Measurements from ENCODE around the gene TSEN2.

DNA sequence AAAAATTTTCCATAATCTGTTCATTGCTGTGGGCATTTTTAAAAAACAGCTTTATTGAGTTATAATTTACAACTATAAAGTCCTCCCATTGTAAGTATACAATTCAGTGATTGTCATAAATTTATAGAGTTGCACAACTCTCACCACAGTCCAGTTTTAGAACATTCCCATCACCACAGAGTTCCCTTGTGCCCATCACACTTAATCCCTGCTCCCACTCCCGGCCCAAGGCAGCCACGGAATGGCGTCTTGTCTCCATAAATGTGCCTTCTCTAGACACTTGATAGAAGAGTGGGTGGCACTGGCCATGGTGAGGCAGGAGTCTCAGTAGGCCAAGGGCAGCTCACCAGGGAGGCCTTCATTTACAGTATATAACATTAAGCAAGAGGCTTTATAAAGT lies 6.3 kb downstream of the TSEN2 start:
- TF ChIP-seq, protein P1, sequence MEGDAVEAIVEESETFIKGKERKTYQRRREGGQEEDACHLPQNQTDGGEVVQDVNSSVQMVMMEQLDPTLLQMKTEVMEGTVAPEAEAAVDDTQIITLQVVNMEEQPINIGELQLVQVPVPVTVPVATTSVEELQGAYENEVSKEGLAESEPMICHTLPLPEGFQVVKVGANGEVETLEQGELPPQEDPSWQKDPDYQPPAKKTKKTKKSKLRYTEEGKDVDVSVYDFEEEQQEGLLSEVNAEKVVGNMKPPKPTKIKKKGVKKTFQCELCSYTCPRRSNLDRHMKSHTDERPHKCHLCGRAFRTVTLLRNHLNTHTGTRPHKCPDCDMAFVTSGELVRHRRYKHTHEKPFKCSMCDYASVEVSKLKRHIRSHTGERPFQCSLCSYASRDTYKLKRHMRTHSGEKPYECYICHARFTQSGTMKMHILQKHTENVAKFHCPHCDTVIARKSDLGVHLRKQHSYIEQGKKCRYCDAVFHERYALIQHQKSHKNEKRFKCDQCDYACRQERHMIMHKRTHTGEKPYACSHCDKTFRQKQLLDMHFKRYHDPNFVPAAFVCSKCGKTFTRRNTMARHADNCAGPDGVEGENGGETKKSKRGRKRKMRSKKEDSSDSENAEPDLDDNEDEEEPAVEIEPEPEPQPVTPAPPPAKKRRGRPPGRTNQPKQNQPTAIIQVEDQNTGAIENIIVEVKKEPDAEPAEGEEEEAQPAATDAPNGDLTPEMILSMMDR (IDR thresholded peaks at IDR 0.05), result no peak
- TF ChIP-seq POLR2A (IDR thresholded peaks at IDR 0.05) (no peak), EP300 (IDR thresholded peaks at IDR 0.05) (no peak)
